HG03103 (cell line): ENCODE results near the gene RETREG3.
"Not testable (repeated sequence)": the region's sequence is repeated elsewhere in the genome, so short reads cannot be mapped to it uniquely, and the experiment has no call there.

Source experiments
- ATAC-seq: cut with Tn5 transposase; IDR thresholded peaks from one replicate; pipeline ENCODE4 v1.9.1; 2021; ENCODE audit warnings: low read depth; ENCODE audit not compliant: unreplicated experiment

Gene RETREG3

GRCh38 chr17:42554250-42555121, 54.7 kb downstream of the RETREG3 start:
- ATAC-seq, result peak; percentile 78

DNA sequence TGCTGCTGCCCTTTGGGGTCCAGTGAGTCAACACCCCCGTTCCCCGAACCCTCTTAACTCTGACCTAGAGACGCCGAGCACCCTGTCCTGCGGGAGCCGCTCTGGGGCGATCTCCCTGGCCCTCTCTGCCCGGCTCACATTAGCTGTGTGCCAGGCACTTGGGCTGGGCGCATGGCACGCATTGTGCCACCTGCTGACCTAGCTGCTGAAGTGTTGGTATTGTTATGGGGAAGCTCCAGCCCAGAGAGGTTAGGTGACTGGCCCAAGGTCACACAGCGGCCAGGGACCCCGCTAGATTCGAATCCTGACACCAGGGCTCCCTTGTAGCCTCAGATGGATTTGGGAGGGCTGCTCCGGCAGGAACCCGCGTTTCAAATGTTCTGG, 55.3 kb downstream of the RETREG3 start:
- no peak for ATAC-seq

DNA sequence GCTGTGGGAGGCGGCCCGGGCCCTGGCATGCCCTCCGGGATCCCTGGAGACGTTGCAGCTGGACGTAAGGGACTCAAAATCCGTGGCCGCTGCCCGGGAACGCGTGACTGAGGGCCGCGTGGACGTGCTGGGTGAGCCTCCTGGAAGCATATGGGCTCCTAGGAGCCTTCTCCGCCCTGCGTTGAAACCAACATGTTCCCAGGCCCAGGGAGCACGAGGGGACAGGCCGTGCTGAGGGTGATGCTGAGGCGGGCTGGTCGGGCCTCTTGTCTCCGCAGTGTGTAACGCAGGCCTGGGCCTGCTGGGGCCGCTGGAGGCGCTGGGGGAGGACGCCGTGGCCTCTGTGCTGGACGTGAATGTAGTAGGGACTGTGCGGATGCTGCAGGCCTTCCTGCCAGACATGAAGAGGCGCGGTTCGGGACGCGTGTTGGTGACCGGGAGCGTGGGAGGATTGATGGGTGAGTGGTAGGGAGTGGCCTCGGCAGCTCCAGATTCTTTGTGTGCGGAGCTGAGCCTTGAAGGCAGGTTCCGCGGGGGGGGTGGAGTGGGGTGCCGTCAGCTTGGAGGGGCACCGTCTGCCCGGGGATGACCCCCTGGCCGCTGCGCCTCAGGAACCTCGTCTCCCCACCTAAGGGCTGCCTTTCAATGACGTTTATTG, 55.9 kb downstream of the RETREG3 start:
- ATAC-seq, result no peak

- ATAC-seq, result not testable (repeated sequence)
These were observed 56.4 kb downstream of the RETREG3 start, which contains the start of gene HSD17B1 for GRCh38 chr17:42552736-42553135. TSS of gene HSD17B1 (plus strand) at chr17:42552923. CDS start at chr17:42552934, 11 bp downstream.

GRCh38 chr17:42548993-42549755, 60.0 kb downstream of the RETREG3 start:
- ATAC-seq, result no peak

GRCh38 chr17:42548070-42548837, 60.9 kb downstream of the RETREG3 start:
- no peak for ATAC-seq

- no peak for ATAC-seq
These were observed 61.5 kb downstream of the RETREG3 start for GRCh38 chr17:42547698-42548069.

DNA sequence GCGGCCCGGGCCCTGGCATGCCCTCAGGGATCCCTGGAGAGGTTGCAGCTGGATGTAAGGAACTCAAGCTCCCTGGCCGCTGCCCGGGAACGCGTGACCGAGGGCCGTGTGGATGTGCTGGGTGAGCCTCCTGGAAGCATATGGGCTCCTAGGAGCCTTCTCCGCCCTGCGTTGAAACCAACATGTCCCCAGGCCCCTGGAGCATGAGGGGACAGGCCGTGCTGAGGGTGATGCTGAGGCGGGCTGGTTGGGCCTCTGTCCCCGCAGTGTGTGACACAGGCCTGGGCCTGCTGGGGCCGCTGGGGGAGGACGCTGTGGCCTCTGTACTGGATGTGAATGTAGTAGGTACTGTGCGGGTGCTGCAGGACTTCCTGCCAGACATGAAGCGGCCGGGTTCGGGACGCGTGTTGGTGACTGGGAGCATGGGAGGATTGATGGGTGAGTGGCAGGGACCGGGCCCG, 62.1 kb downstream of the RETREG3 start:
- no peak for ATAC-seq

DNA sequence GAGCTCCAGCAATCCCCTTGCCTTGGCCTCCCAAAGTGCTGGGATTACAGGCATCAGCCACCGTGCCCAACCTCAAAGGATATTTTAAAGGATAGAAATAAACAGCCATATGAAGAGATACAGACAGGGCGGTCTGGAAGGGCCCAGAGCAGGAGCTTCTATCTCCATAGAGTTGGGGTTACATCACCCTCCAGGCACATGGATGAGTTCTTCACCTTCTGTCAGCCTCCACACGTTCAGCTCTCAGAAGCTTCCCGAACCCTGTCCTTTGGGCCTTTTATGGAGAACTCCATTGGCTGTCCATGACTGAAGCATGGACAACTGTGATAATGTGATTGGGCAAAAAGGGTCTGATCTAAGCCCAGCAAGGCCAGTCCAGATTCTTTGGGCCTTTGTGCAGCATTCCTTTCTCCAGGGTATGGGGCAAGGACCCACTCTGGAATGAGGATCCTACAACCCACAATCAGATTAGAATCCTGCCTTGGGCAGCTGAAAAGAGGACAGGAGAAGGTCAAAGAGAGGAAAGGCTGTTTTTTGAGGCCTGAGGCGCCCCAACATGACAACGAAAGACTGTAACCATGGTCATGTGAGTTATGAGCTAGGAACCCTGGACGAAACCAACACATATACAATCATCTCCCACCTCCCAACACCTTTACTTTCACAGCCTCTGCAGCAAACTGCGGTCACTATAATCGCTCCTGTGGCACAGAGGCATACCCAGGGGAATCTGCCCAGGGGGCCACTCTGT, 63.2 kb downstream of the RETREG3 start:
- not testable (repeated sequence) for ATAC-seq

GRCh38 chr17:42544874-42545283, 64.3 kb downstream of the RETREG3 start:
- ATAC-seq, result no peak

DNA sequence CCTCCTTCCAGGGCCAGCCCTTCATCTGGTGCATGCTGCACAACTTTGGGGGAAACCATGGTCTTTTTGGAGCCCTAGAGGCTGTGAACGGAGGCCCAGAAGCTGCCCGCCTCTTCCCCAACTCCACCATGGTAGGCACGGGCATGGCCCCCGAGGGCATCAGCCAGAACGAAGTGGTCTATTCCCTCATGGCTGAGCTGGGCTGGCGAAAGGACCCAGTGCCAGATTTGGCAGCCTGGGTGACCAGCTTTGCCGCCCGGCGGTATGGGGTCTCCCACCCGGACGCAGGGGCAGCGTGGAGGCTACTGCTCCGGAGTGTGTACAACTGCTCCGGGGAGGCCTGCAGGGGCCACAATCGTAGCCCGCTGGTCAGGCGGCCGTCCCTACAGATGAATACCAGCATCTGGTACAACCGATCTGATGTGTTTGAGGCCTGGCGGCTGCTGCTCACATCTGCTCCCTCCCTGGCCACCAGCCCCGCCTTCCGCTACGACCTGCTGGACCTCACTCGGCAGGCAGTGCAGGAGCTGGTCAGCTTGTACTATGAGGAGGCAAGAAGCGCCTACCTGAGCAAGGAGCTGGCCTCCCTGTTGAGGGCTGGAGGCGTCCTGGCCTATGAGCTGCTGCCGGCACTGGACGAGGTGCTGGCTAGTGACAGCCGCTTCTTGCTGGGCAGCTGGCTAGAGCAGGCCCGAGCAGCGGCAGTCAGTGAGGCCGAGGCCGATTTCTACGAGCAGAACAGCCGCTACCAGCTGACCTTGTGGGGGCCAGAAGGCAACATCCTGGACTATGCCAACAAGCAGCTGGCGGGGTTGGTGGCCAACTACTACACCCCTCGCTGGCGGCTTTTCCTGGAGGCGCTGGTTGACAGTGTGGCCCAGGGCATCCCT, 65.7 kb downstream of the RETREG3 start:
- ATAC-seq, result no peak

GRCh38 chr17:42541041-42541833, 67.9 kb downstream of the RETREG3 start:
- ATAC-seq, result no peak

DNA sequence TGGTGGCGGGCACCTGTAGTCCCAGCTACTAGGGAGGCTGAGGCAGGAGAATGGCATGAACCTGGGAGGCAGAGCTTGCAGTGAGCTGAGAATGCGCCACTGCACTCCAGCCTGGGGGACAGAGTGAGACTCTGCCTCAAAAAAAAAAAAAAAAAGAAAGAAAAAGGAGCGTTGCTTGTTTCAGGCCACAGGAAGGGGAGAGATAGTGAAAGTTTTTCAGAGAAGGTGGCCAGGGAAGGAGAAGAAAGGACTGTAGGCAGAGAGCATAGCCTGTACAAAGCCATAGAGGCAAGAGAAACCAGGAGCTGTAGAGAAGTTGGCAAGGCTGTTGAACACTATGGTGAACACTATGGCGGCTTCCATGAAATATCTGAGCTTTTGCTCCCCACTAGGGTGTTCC, 68.6 kb downstream of the RETREG3 start:
- ATAC-seq, result not testable (repeated sequence)

DNA sequence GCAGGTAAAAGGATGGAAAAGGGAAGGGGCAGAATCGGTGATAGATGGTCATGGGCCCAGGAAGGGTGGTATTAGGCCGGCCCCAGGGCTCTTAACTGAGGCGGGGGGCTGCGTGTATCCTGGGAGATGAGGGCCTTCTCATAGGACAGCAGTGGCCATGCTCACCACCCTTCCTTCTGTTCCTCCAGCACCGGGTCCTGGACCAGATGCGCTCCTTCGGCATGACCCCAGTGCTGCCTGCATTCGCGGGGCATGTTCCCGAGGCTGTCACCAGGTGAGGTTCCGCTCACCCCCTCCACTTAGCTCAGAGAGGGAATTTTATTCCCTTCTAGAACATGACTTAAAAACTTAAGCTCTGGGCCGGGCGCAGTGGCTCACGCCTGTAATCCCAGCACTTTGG, 70.7 kb downstream of the RETREG3 start:
- ATAC-seq, result no peak

GRCh38 chr17:42537826-42538451, 71.2 kb downstream of the RETREG3 start:
- no peak for ATAC-seq

GRCh38 chr17:42537156-42537805, 71.9 kb downstream of the RETREG3 start:
- ATAC-seq, result no peak
